ENCODE measurements around the gene GSAP. TPM values are rescaled to one million over a fixed set of nuclear protein-coding genes. Genes with fewer than 3 reads are reported as not detected.
A peak's percentile ranks its signal among the peaks of the same experiment; 100 is the strongest.

Gene GSAP
- polyA plus RNA-seq, 3 donors, result 19.1 to 105 (median 35.6) TPM

GRCh38 chr7:77388055-77388641 is 28.0 kb downstream of the GSAP start:
- Mint-ChIP-seq H3K27ac (peak overlapping the region in 3 of 7 donors; percentile 4 to 69 (median 9)), H3K4me3 (no peak overlapping the region), H3K36me3 (peaks cover 64 to 68% of the 10 kb centered on the region in 2 donors), H3K4me1 (peaks cover 30% of the 10 kb centered on the region), H3K9me3 (peaks cover 0 to 3% (median 0%) of the 10 kb centered on the region in 7 donors), H3K27me3 (ENCODE audit: low read depth in 3 of 3) (no peaks in the 10 kb centered on the region)
- Histone ChIP-seq H3K79me2 (ENCODE audit: insufficient read depth, low read length) (peaks cover 9% of the 10 kb centered on the region), H3K27ac (ENCODE audit: low read depth in 1 of 2, low read length in 2 of 2) (peak overlapping the region in 1 of 2 donors; percentile 40), H3K9ac (ENCODE audit: insufficient read depth, low read length, poor library complexity, severe bottlenecking) (no peak overlapping the region), H4K20me1 (ENCODE audit: insufficient read depth, low read length) (no peaks in the 10 kb centered on the region), H3K4me3 (replicated peaks in 1 of 3; ENCODE audit: low read depth in 2 of 3, low read length in 3 of 3) (no peak overlapping the region), H3K4me1 (ENCODE audit: control insufficient read depth in 1 of 2, insufficient read depth in 2 of 2, low read length in 2 of 2) (peaks cover 18 to 33% of the 10 kb centered on the region in 2 donors), H3K36me3 (replicated peaks in 1 of 2; ENCODE audit: control insufficient read depth in 1 of 2, insufficient read depth in 2 of 2, low read length in 2 of 2) (peaks cover 41 to 59% of the 10 kb centered on the region in 2 donors), H2AFZ (ENCODE audit: insufficient read depth, low read depth, low read length, poor library complexity, severe bottlenecking) (no peak overlapping the region), H3K9me3 (replicated peaks in 1 of 2; ENCODE audit: control insufficient read depth in 1 of 2, insufficient read depth in 1 of 2, low read length in 2 of 2) (no peaks in the 10 kb centered on the region), H3K4me2 (replicated peaks; ENCODE audit: extremely low read depth, low read length, poor library complexity, severe bottlenecking) (no peak overlapping the region), H3K27me3 (ENCODE audit: control insufficient read depth in 2 of 2, insufficient read depth in 2 of 2, low read length in 2 of 2) (no peaks in the 10 kb centered on the region)
- no peak for DNase-seq
- intact Hi-C loops (cut with micrococcal nuclease), result no loop called here
- no CpG with 5 or more reads among the region's 5 CpGs for WGBS (ENCODE audit: insufficient coverage)
- TF ChIP-seq, protein P1, sequence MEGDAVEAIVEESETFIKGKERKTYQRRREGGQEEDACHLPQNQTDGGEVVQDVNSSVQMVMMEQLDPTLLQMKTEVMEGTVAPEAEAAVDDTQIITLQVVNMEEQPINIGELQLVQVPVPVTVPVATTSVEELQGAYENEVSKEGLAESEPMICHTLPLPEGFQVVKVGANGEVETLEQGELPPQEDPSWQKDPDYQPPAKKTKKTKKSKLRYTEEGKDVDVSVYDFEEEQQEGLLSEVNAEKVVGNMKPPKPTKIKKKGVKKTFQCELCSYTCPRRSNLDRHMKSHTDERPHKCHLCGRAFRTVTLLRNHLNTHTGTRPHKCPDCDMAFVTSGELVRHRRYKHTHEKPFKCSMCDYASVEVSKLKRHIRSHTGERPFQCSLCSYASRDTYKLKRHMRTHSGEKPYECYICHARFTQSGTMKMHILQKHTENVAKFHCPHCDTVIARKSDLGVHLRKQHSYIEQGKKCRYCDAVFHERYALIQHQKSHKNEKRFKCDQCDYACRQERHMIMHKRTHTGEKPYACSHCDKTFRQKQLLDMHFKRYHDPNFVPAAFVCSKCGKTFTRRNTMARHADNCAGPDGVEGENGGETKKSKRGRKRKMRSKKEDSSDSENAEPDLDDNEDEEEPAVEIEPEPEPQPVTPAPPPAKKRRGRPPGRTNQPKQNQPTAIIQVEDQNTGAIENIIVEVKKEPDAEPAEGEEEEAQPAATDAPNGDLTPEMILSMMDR (IDR thresholded peaks at IDR 0.05), result no peak

DNA sequence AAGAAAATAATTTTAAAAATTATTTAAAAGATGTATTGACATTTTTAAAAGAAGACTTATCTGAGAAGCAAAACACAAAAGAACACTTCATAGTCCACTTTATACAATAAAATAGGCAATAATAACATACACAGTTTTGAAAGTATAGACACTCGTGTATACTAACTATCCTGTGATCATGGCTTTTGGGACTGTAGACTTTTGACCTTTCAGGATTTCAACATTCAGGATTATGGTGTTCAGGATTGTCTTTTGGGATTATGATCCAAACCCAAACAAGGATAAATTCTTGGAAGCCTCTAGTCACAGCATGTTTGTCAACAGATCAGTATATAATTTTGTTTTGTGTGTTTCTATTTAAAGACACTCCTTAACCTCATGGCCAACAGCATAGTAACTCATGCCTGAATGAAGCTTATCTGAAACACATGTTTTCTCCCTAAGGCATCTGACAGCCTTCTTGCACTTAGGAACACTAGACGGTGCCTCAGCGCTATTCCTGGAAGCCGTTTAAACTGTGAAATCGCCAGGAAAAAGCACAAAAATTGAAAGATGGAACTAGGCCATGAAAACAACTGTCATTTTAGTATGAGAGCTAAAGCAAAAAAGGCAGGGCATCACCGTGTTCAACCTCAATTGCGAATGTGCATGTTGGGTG is 29.9 kb downstream of the GSAP start:
- Mint-ChIP-seq H3K9me3 (no peaks in the 10 kb centered on the region), H3K36me3 (peaks cover 68 to 71% of the 10 kb centered on the region in 2 donors), H3K27me3 (ENCODE audit: low read depth in 3 of 3) (no peaks in the 10 kb centered on the region), H3K4me1 (peaks cover 18% of the 10 kb centered on the region), H3K27ac (no peak overlapping the region), H3K4me3 (no peak overlapping the region)
- H3K9me3 ChIP-seq (replicated peaks in 1 of 2; ENCODE audit: control insufficient read depth in 1 of 2, insufficient read depth in 1 of 2, low read length in 2 of 2), result no peaks in the 10 kb centered on the region
- no peak overlapping the region for H3K4me3 ChIP-seq (replicated peaks in 1 of 3; ENCODE audit: low read depth in 2 of 3, low read length in 3 of 3)
- peaks cover 11 to 22% of the 10 kb centered on the region in 2 donors for H3K4me1 ChIP-seq (ENCODE audit: control insufficient read depth in 1 of 2, insufficient read depth in 2 of 2, low read length in 2 of 2)
- DNase-seq, result no peak
- no peak overlapping the region for H2AFZ ChIP-seq (ENCODE audit: insufficient read depth, low read depth, low read length, poor library complexity, severe bottlenecking)
- H3K27ac ChIP-seq (ENCODE audit: low read depth in 1 of 2, low read length in 2 of 2), result no peak overlapping the region
- no peaks in the 10 kb centered on the region for H3K27me3 ChIP-seq (ENCODE audit: control insufficient read depth in 2 of 2, insufficient read depth in 2 of 2, low read length in 2 of 2)
- H3K36me3 ChIP-seq (replicated peaks in 1 of 2; ENCODE audit: control insufficient read depth in 1 of 2, insufficient read depth in 2 of 2, low read length in 2 of 2), result peaks cover 50 to 63% of the 10 kb centered on the region in 2 donors
- H4K20me1 ChIP-seq (ENCODE audit: insufficient read depth, low read length), result no peaks in the 10 kb centered on the region
- 93% methylated on average over 6 of the region's 7 CpGs for WGBS (ENCODE audit: insufficient coverage)
- TF ChIP-seq, protein P1 (IDR thresholded peaks at IDR 0.05), result no peak
- no peaks in the 10 kb centered on the region for H3K79me2 ChIP-seq (ENCODE audit: insufficient read depth, low read length)
- no peak overlapping the region for H3K4me2 ChIP-seq (replicated peaks; ENCODE audit: extremely low read depth, low read length, poor library complexity, severe bottlenecking)
- H3K9ac ChIP-seq (ENCODE audit: insufficient read depth, low read length, poor library complexity, severe bottlenecking), result no peak overlapping the region
- intact Hi-C loops (cut with micrococcal nuclease), result no loop called here

All from CD14-positive monocyte (primary cell).